ENCODE data around the gene NLGN1. TPM values are rescaled to one million over a fixed set of nuclear protein-coding genes. Genes with fewer than 3 reads are reported as not detected.

The NLGN1 gene
- total RNA-seq, 4 donors from 2014 or later = 12.9 to 20.9 (median 18.0) TPM

DNA sequence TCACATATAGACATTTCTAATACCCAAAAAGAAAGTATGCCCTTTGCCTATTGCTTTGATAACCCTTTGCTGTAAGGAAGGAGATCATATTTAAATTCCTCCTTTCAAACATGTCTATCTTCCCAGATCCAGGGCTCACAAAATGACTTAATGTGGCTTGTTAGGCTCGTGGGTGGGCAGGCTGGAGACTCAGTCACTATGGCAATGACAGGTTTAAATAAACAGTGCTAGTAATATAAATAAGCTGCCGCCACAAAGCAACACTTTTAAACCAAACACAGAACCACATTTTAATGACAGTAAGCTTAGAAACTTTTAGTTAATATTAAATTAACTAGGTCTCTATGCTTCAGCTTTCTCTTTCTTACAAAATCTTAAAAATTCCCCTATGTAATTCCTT lies 845.6 kb downstream of the NLGN1 start:
- TF ChIP-seq, protein P1, sequence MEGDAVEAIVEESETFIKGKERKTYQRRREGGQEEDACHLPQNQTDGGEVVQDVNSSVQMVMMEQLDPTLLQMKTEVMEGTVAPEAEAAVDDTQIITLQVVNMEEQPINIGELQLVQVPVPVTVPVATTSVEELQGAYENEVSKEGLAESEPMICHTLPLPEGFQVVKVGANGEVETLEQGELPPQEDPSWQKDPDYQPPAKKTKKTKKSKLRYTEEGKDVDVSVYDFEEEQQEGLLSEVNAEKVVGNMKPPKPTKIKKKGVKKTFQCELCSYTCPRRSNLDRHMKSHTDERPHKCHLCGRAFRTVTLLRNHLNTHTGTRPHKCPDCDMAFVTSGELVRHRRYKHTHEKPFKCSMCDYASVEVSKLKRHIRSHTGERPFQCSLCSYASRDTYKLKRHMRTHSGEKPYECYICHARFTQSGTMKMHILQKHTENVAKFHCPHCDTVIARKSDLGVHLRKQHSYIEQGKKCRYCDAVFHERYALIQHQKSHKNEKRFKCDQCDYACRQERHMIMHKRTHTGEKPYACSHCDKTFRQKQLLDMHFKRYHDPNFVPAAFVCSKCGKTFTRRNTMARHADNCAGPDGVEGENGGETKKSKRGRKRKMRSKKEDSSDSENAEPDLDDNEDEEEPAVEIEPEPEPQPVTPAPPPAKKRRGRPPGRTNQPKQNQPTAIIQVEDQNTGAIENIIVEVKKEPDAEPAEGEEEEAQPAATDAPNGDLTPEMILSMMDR (IDR thresholded peaks at IDR 0.05) = no peak
- no peak for TF ChIP-seq POLR2A (IDR thresholded peaks at IDR 0.05; ENCODE audit: low read depth)
- no peak for TF ChIP-seq POLR2AphosphoS5 (IDR thresholded peaks at IDR 0.05)
- TF ChIP-seq EP300 (IDR thresholded peaks at IDR 0.05) = no peak
- DNase-seq (ENCODE audit: extremely low spot score) = no peak

DNA sequence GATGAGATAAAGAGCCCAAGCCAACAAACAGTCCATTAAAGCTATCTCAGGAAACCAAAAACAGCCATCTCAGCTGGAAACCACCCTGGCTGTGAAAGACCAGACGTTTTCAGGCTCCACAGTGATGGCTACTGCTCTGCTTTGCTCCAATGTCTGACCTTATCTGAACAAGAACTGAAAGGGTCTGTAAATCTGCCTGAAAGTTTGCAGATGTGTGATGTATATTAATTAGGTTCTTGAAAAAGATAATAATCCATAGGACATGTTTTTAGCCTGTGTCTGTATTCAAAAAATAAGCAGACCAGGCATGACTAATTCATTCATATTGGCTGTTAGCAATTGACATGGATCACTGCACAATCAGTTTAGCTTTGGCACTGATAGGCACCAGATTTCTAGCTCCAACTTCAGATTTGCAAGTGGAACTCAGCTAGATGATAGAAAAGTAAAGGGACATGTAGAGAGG lies 850.2 kb downstream of the NLGN1 start:
- Histone ChIP-seq H3K27me3 (no peaks in the 10 kb centered on the region), H3K36me3 (no peaks in the 10 kb centered on the region), H3K9me3 (no peaks in the 10 kb centered on the region), H3K4me1 (peaks cover 0 to 39% (median 22%) of the 10 kb centered on the region in 4 donors), H3K4me3 (no peak overlapping the region), H3K27ac (replicated peaks in 1 of 4) (no peak overlapping the region)
- intact Hi-C loops (cut with DNase I) = no loop called here
- no peak for DNase-seq (ENCODE audit: extremely low spot score)
- WGBS = 47% methylated on average over 1 of the region's 1 CpG
- no peak for TF ChIP-seq EP300 (IDR thresholded peaks at IDR 0.05)
- no peak for TF ChIP-seq POLR2A (IDR thresholded peaks at IDR 0.05; ENCODE audit: low read depth)
- TF ChIP-seq, protein P1 (IDR thresholded peaks at IDR 0.05) = no peak
- no peak for TF ChIP-seq POLR2AphosphoS5 (IDR thresholded peaks at IDR 0.05)

More for the DNA sequence above, 845.6 kb downstream of the NLGN1 start:
- intact Hi-C loops (cut with DNase I) = no loop called here
- Histone ChIP-seq H3K4me3 (no peak overlapping the region), H3K36me3 (no peaks in the 10 kb centered on the region), H3K27me3 (no peaks in the 10 kb centered on the region), H3K9me3 (no peaks in the 10 kb centered on the region), H3K27ac (replicated peaks in 1 of 4) (peak overlapping the region in 1 of 4 donors; percentile 35), H3K4me1 (peaks cover 0 to 23% (median 21%) of the 10 kb centered on the region in 4 donors)
- WGBS = 27% methylated on average over 2 of the region's 2 CpGs

DNA sequence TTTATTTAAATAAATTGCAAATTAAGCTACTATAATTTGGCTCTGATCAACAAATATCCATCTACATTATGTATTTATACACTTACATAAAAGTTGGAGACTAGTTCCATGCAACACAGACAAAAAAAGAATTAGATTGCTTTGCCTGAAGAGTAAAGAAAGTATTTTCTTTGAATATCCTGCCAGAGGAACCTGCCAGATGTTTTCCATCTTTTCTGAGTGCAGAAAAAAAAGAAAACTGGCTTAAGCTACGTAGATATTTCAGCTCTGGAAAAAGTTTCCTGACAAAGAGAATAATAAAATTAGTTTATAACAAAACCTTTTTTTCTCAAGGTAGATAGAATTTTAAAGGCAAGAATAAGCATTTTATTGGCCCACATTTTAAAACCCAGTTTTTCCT lies 854.1 kb downstream of the NLGN1 start:
- Histone ChIP-seq H3K9me3 (no peaks in the 10 kb centered on the region), H3K36me3 (no peaks in the 10 kb centered on the region), H3K4me3 (no peak overlapping the region), H3K27ac (replicated peaks in 1 of 4) (no peak overlapping the region), H3K4me1 (peaks cover 0 to 30% (median 9%) of the 10 kb centered on the region in 4 donors), H3K27me3 (no peaks in the 10 kb centered on the region)
- intact Hi-C loops (cut with DNase I) = no loop called here
- TF ChIP-seq POLR2A (IDR thresholded peaks at IDR 0.05; ENCODE audit: low read depth) = no peak
- TF ChIP-seq, protein P1 (IDR thresholded peaks at IDR 0.05) = no peak
- TF ChIP-seq EP300 (IDR thresholded peaks at IDR 0.05) = no peak
- TF ChIP-seq POLR2AphosphoS5 (IDR thresholded peaks at IDR 0.05) = no peak
- 14% methylated on average over 1 of the region's 1 CpG for WGBS
- DNase-seq (ENCODE audit: extremely low spot score) = no peak

DNA sequence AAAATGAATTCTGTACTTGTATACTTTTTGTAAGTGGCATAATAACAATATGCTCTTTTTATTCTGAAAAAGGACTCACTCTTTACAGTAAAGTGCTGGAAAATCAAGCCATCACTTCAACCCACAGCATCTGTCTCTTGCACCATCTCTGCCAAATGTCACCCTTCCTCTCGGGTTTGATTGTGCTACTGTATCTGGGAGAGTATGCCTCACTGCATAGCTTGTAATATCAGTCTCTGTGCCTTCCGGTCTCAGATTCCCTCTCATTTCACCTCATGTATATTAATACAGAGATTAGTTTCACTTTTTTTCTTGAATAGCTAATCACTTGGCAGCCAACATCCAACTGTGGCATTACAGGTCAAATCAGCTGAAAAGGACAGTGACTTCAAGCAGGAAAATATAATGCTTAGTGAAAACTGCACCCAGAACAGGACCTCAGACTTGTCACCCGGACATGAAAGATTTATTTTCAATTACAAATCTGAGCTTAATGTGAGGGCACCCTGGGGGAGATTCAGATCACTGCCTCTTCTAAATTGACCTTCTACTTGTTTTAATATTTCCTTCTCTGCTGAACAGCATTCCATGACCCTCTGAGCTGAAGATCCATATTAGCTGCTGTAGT lies 855.8 kb downstream of the NLGN1 start:
- peaks cover 0 to 30% (median 9%) of the 10 kb centered on the region in 4 donors for H3K4me1 ChIP-seq
- no peak overlapping the region for H3K4me3 ChIP-seq
- no peaks in the 10 kb centered on the region for H3K27me3 ChIP-seq
- no peak for TF ChIP-seq POLR2AphosphoS5 (IDR thresholded peaks at IDR 0.05)
- no peak for TF ChIP-seq EP300 (IDR thresholded peaks at IDR 0.05)
- TF ChIP-seq POLR2A (IDR thresholded peaks at IDR 0.05; ENCODE audit: low read depth) = no peak
- no peak overlapping the region for H3K27ac ChIP-seq (replicated peaks in 1 of 4)
- no peaks in the 10 kb centered on the region for H3K36me3 ChIP-seq
- no peak for DNase-seq (ENCODE audit: extremely low spot score)
- intact Hi-C loops (cut with DNase I) = no loop called here
- WGBS = 73% methylated on average over 3 of the region's 3 CpGs
- H3K9me3 ChIP-seq = no peaks in the 10 kb centered on the region

DNA sequence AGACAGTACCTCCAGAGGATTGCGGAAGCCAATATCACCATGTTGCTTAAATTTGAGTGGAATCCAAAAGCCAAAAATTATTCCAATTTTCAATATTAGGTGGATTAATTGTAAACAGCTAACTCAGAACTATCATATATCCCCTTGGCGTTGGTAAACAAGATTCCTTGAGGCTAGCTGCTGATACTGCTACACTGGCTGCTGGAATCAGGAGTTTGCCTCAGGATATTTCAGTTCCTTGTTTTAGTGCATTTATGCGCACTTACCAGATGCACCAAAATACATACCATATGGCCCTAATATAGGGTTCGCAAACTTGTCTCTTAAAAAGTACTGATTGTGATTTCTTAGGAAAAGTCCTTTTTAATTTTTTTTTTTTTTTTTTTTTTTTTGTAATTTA lies 856.4 kb downstream of the NLGN1 start:
- 96% methylated on average over 4 of the region's 4 CpGs for WGBS
- Histone ChIP-seq H3K27ac (replicated peaks in 1 of 4) (no peak overlapping the region), H3K9me3 (no peaks in the 10 kb centered on the region), H3K4me3 (no peak overlapping the region), H3K36me3 (no peaks in the 10 kb centered on the region), H3K4me1 (peaks cover 0 to 30% (median 9%) of the 10 kb centered on the region in 4 donors), H3K27me3 (no peaks in the 10 kb centered on the region)
- intact Hi-C loops (cut with DNase I) = no loop called here
- no peak for TF ChIP-seq POLR2A (IDR thresholded peaks at IDR 0.05; ENCODE audit: low read depth)
- TF ChIP-seq POLR2AphosphoS5 (IDR thresholded peaks at IDR 0.05) = no peak
- TF ChIP-seq, protein P1 (IDR thresholded peaks at IDR 0.05) = no peak
- TF ChIP-seq EP300 (IDR thresholded peaks at IDR 0.05) = no peak
- DNase-seq (ENCODE audit: extremely low spot score) = no peak
